GM12873 (cell line): ENCODE data around the gene SAP30.

Source experiments
- TF ChIP-seq, protein P1 (sequence below): IDR thresholded peaks from 2 replicates; pipeline ENCODE4 v1.5.1; 2012; ENCODE audit warnings: low read depth, mild to moderate bottlenecking, moderate library complexity, low read length, control low read depth; ENCODE audit not compliant: insufficient read depth; ENCODE audit errors: missing control alignments

Gene SAP30

DNA sequence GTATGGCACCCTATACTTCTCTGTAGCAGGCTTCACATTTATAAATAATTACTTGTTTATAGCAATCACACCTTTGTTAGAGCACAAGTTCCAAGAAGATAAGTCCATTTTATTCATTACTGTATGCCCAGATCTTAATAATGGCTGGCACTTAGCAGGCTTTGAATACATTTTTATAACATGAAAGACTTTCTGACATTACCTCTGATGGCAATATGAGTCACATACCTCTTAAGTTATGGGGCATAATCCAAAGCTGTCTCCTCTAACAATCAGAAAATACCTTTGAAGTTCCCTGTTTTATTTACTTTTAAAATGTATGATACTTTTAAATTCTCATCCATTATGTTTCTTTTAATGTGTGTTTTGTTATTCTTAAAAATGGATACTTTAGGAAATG is 16.0 kb downstream of the SAP30 start:
- TF ChIP-seq, protein P1, sequence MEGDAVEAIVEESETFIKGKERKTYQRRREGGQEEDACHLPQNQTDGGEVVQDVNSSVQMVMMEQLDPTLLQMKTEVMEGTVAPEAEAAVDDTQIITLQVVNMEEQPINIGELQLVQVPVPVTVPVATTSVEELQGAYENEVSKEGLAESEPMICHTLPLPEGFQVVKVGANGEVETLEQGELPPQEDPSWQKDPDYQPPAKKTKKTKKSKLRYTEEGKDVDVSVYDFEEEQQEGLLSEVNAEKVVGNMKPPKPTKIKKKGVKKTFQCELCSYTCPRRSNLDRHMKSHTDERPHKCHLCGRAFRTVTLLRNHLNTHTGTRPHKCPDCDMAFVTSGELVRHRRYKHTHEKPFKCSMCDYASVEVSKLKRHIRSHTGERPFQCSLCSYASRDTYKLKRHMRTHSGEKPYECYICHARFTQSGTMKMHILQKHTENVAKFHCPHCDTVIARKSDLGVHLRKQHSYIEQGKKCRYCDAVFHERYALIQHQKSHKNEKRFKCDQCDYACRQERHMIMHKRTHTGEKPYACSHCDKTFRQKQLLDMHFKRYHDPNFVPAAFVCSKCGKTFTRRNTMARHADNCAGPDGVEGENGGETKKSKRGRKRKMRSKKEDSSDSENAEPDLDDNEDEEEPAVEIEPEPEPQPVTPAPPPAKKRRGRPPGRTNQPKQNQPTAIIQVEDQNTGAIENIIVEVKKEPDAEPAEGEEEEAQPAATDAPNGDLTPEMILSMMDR = no peak

DNA sequence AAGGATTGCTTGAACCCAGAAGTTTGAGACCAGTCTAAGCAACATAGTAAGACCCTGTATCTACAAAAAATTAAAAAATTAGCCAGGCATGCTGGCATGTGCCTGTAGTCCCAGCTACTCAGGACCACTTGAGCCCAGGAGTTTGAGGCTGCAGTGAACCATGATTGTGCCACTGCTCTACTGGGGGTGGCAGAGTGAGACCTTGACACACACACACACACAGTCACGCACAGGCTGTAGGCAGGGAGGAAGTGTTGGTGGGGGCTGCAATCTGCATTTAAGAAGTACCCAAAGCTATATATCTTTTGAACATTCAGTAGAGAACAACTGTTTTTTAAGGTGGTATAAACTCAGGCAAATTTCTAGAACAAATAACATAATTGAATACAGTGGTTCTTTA is 20.9 kb downstream of the SAP30 start:
- TF ChIP-seq, protein P1 = no peak

DNA sequence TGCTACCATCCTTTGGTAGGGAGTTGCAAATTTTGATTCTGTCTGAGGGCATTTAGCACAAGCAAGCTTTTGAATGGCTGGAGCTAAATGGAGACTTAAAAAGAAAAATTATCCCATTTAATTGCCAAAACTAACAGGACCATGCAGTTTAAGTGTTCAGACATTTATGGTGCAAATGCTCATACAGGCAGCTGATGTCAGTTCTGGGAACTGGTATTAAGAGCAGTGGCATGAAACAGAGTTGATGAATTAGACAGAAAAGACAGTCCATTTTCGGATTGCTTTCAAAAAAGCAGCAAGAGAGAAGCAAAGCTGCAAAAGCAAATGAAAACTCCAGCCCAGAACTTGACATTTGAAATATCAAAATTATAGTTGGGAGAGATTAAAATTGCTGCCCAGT is 26.9 kb downstream of the SAP30 start:
- TF ChIP-seq, protein P1 = no peak

DNA sequence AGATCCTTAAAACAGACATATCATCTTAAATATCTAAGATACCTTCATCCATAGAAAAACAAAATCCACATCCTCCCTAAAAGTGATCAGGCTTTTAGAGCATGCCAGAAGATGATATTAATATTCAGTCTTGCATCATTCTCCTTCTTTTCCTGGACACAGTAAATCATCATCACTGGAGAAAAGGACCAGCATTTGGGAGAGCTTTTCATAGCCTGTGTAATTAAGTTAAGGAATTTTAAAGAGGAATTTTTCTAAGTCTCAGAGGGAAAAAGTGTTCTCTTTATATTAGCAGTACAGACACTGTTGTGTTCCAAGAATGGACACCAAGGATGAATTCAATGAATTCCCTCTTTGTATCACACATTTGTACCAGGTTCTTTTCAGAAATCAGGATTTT is 27.5 kb downstream of the SAP30 start:
- TF ChIP-seq, protein P1 = no peak

DNA sequence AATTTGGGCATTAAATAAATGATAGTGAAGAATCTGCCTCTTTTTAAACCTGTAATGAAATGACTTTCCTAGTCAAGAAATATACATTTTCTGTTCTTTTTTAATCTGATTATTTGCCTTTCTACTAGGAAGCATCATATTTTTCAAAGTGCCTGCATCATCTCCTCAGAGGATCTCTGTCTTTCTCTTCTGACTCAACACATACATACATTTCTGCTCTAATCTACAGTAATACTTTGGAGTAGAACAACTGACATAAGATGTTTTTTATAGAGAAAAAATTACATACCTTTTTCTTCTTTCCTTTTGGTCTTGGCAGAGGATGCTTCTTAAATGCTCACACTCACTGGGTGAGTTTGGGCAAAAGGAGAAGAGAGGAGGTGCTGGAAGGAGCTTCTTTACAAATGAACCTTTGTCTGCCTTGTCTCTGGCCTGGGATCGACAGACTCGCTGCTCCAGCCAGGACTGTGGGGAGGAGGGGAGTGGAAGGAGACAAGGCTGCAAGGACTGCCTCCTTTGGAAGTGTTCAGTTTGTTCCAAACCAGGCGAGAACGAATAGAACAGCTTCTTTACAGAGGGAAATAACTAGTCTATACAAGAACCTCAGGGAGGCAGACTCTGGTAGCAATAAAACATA is 28.1 kb downstream of the SAP30 start, which contains the start of gene SCRG1:
SCRG1 (minus strand) TSS at position 338 of the 637 bp plus-strand sequence. CDS start 7,702 bp downstream, outside the sequence.
- TF ChIP-seq, protein P1 = no peak

DNA sequence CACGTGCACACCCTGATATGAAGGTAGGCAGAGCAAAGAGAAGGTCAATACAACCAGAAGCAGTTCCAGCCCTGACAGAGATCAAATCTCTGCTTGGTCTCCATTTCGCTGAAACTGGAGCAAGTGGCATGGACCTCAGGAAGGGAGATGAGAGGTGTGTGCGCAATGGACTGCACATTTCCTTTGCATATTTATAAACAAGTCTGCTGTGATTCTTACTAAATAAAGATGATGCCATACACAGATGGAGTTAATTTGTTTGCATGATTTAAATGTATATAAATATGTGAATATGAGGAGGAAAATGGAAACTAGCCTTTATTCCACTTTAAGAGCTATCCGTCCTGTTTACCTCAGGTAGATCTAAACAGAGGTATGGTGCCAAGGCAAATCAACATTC is 30.3 kb downstream of the SAP30 start:
- TF ChIP-seq, protein P1 = no peak

DNA sequence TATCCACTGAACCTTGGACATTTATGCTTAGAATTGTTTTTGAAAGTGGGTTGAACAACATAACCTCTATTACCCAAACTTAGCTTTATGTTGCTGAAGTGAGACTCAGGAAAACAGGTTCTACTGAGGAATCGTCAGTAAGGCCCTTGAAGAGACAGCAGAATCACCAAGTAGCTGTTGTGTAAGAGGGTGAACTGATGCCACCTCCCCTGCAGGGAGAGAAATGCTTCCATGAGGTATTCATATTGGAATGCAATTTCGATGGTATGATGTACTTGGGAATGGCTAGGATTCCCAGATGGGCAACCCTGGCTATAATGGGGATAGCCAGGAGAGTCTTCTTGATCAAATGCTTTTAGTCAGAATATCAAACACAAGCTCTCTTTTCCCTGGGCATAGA is 32.3 kb downstream of the SAP30 start:
- TF ChIP-seq, protein P1 = no peak
